Neural crest cell (in vitro differentiated cells): ENCODE results near the gene ZC3HAV1. TPM values are rescaled to one million over a fixed set of nuclear protein-coding genes. Genes with fewer than 3 reads are reported as not detected.
"Not testable (repeated sequence)": the region's sequence is repeated elsewhere in the genome, so short reads cannot be mapped to it uniquely, and the experiment has no call there.

Source experiments
- DNase-seq: peaks from one replicate; pipeline ENCODE4 v3.0.0; 2021; ENCODE audit warnings: low read depth, mixed read lengths, low spot score
- H3K27ac Mint-ChIP-seq: one replicate; pipeline ENCODE4 v1.8.0; 2021; ENCODE audit warnings: mild to moderate bottlenecking, mixed read lengths; ENCODE audit not compliant: unreplicated experiment
- H3K27me3 Mint-ChIP-seq: 2 replicates; pipeline ENCODE4 v1.8.0; 2021; ENCODE audit warnings: low read depth, mild to moderate bottlenecking, mixed read lengths
- H3K36me3 Mint-ChIP-seq: 2 replicates; pipeline ENCODE4 v1.8.0; 2021; ENCODE audit warnings: low read depth, mild to moderate bottlenecking, mixed read lengths
- H3K4me1 Mint-ChIP-seq: 2 replicates; pipeline ENCODE4 v1.8.0; 2021; ENCODE audit warnings: mixed read lengths
- H3K4me3 Mint-ChIP-seq: one replicate; pipeline ENCODE4 v1.8.0; 2021; ENCODE audit warnings: mild to moderate bottlenecking, mixed read lengths
- H3K9me3 Mint-ChIP-seq: 2 replicates; pipeline ENCODE4 v1.8.0; 2021; ENCODE audit warnings: mixed read lengths
- CTCF ChIP-seq: fragments of 200-600 bp; sonication (generic); conservative IDR thresholded peaks from 2 replicates; pipeline ENCODE4 v1.5.0; 2021; ENCODE audit warnings: antibody characterized with exemption, mild to moderate bottlenecking
- total RNA-seq: library from RNA; stranded (reverse); gene quantifications from 2 replicates; pipeline ENCODE4 v1.2.1, GENCODE V29; 2021

The ZC3HAV1 gene
- total RNA-seq, 1 donor from 2014 or later, result 19.6 TPM

- TF ChIP-seq CTCF, result no peak
- no peaks in the 10 kb centered on the region for H3K27me3 Mint-ChIP-seq
- H3K4me3 Mint-ChIP-seq, result no peak overlapping the region
- no peak overlapping the region for H3K27ac Mint-ChIP-seq
- no peaks in the 10 kb centered on the region for H3K9me3 Mint-ChIP-seq
- H3K4me1 Mint-ChIP-seq, result no peaks in the 10 kb centered on the region
- peaks cover 6% of the 10 kb centered on the region for H3K36me3 Mint-ChIP-seq
- no peak for DNase-seq
Measured at GRCh38 chr7:139055674-139056073, 53.8 kb downstream of the ZC3HAV1 start.

- not testable (repeated sequence) for H3K4me1 Mint-ChIP-seq, H3K36me3 Mint-ChIP-seq, H3K27me3 Mint-ChIP-seq, H3K4me3 Mint-ChIP-seq, H3K9me3 Mint-ChIP-seq, H3K27ac Mint-ChIP-seq, DNase-seq
Measured at GRCh38 chr7:139054656-139055055, 54.9 kb downstream of the ZC3HAV1 start.

- no peak overlapping the region for H3K4me3 Mint-ChIP-seq
- H3K27ac Mint-ChIP-seq, result peak overlapping the region; percentile 93
- no peak for TF ChIP-seq CTCF
- no peaks in the 10 kb centered on the region for H3K9me3 Mint-ChIP-seq
- no peak for DNase-seq
- no peaks in the 10 kb centered on the region for H3K4me1 Mint-ChIP-seq
- H3K27me3 Mint-ChIP-seq, result no peaks in the 10 kb centered on the region
- H3K36me3 Mint-ChIP-seq, result peaks cover 6% of the 10 kb centered on the region
Measured at GRCh38 chr7:139054101-139054500, 55.4 kb downstream of the ZC3HAV1 start.

GRCh38 chr7:139051655-139052054, 57.9 kb downstream of the ZC3HAV1 start:
- Mint-ChIP-seq H3K27ac (no peak overlapping the region), H3K4me1 (no peaks in the 10 kb centered on the region), H3K27me3 (no peaks in the 10 kb centered on the region), H3K9me3 (no peaks in the 10 kb centered on the region), H3K36me3 (peaks cover 7% of the 10 kb centered on the region), H3K4me3 (no peak overlapping the region)
- DNase-seq, result no peak
- no peak for TF ChIP-seq CTCF

GRCh38 chr7:139049936-139050335, 59.6 kb downstream of the ZC3HAV1 start:
- TF ChIP-seq CTCF, result no peak
- no peaks in the 10 kb centered on the region for H3K4me1 Mint-ChIP-seq
- H3K27me3 Mint-ChIP-seq, result no peaks in the 10 kb centered on the region
- H3K4me3 Mint-ChIP-seq, result no peak overlapping the region
- H3K27ac Mint-ChIP-seq, result no peak overlapping the region
- H3K36me3 Mint-ChIP-seq, result peaks cover 10% of the 10 kb centered on the region
- no peak for DNase-seq
- no peaks in the 10 kb centered on the region for H3K9me3 Mint-ChIP-seq

GRCh38 chr7:139049111-139049510, 60.4 kb downstream of the ZC3HAV1 start:
- H3K4me3 Mint-ChIP-seq, result no peak overlapping the region
- peaks cover 7% of the 10 kb centered on the region for H3K36me3 Mint-ChIP-seq
- no peaks in the 10 kb centered on the region for H3K27me3 Mint-ChIP-seq
- H3K9me3 Mint-ChIP-seq, result no peaks in the 10 kb centered on the region
- no peaks in the 10 kb centered on the region for H3K4me1 Mint-ChIP-seq
- TF ChIP-seq CTCF, result no peak
- no peak for DNase-seq
- no peak overlapping the region for H3K27ac Mint-ChIP-seq
